Measurements from ENCODE around the gene NF2.
"Not testable (repeated sequence)": the region's sequence is repeated elsewhere in the genome, so short reads cannot be mapped to it uniquely, and the experiment has no call there.

The NF2 gene

DNA sequence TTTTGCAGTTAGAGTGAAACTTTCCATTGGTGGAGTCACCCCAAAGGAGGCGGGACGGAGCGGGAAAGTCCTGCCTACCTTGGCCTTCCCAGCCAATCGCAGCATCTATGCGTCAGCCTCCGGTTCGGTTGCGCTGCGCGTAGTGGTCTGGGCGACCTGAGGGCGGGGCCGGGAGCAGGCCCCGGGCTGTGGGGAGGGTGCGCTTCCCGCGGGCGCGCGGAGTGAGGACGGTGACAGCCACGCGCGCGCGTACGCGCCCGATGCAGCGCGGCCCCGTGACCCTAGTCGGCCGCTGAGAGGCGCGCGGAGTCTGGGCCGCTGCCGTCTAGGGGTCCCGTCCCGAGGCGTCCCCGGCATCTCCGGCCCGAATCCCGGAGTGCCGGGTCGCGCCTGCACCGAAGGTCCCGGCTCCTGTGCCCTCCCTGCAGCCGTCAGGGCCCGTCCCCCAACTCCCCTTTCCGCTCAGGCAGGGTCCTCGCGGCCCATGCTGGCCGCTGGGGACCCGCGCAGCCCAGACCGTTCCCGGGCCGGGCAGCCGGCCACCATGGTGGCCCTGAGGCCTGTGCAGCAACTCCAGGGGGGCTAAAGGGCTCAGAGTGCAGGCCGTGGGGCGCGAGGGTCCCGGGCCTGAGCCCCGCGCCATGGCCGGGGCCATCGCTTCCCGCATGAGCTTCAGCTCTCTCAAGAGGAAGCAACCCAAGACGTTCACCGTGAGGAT, at the start of gene NF2:
Gene NF2, plus strand, starts transcription at position 276 of the 718 bp plus-strand sequence. Its CDS starts 366 bp downstream, at position 642.
- no peaks in the 10 kb centered on the region for H3K9me3 ChIP-seq (ENCODE audit: control insufficient read depth, insufficient read depth, low read length)
- H3K36me3 ChIP-seq (ENCODE audit: insufficient read depth, low read length) = no peaks in the 10 kb centered on the region
- peak within 1 kb of the TSS; percentile 99 for H3K9ac ChIP-seq (ENCODE audit: low read depth, low read length)
- H3K4me1 ChIP-seq (ENCODE audit: insufficient read depth, low read length) = peaks cover 20% of the 10 kb centered on the region

- H3K9me3 ChIP-seq (ENCODE audit: control insufficient read depth, insufficient read depth, low read length) = no peaks in the 10 kb centered on the region
- peaks cover 9% of the 10 kb centered on the region for H3K36me3 ChIP-seq (ENCODE audit: insufficient read depth, low read length)
- H3K4me1 ChIP-seq (ENCODE audit: insufficient read depth, low read length) = no peaks in the 10 kb centered on the region
- H3K9ac ChIP-seq (ENCODE audit: low read depth, low read length) = no peak overlapping the region
Measured at GRCh38 chr22:29555065-29555644, 48.3 kb upstream of the NF2 start.

DNA sequence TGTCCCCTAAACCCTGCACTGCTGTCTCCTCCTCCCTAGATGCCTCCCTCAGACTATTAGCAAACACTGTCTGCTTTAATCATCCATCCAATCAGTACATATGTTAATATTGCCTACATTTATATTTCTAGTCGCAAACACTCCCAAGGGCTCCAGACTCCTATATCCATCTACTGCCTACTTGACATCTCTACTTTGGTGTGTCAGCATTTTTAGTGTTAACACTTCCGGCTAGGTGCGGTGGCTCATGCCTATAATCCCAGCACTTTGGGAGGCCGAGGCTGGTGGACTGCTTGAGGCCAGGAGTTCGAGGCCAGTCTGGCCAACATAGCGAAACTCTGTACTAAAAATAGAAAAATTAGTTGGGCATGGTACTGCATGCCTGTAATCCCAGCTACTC, 44.4 kb upstream of the NF2 start:
- Histone ChIP-seq H3K4me1 (ENCODE audit: insufficient read depth, low read length) (no peaks in the 10 kb centered on the region), H3K9ac (ENCODE audit: low read depth, low read length) (no peak overlapping the region), H3K9me3 (ENCODE audit: control insufficient read depth, insufficient read depth, low read length) (no peaks in the 10 kb centered on the region), H3K36me3 (ENCODE audit: insufficient read depth, low read length) (peaks cover 21% of the 10 kb centered on the region)

DNA sequence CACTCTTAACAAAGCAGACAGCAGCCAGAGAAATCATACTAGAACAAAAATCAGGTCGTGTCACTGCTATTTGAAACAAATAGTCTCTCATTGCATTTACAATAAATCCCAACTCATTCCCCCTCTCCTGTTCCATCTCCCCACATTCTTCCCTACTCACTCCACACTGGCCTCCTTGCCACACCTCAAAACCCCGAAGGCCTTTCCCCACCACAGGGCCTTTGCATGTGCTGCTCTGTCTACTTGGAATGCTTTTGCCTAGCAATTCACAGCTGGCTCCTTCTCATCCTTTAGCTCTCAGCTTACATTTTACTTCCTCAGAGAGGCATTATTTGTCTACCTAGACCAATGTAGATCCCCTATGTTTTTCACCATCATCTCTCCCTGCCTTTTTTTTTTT, 43.6 kb upstream of the NF2 start:
- no peaks in the 10 kb centered on the region for H3K9me3 ChIP-seq (ENCODE audit: control insufficient read depth, insufficient read depth, low read length)
- no peak overlapping the region for H3K9ac ChIP-seq (ENCODE audit: low read depth, low read length)
- H3K36me3 ChIP-seq (ENCODE audit: insufficient read depth, low read length) = peaks cover 25% of the 10 kb centered on the region
- H3K4me1 ChIP-seq (ENCODE audit: insufficient read depth, low read length) = no peaks in the 10 kb centered on the region

DNA sequence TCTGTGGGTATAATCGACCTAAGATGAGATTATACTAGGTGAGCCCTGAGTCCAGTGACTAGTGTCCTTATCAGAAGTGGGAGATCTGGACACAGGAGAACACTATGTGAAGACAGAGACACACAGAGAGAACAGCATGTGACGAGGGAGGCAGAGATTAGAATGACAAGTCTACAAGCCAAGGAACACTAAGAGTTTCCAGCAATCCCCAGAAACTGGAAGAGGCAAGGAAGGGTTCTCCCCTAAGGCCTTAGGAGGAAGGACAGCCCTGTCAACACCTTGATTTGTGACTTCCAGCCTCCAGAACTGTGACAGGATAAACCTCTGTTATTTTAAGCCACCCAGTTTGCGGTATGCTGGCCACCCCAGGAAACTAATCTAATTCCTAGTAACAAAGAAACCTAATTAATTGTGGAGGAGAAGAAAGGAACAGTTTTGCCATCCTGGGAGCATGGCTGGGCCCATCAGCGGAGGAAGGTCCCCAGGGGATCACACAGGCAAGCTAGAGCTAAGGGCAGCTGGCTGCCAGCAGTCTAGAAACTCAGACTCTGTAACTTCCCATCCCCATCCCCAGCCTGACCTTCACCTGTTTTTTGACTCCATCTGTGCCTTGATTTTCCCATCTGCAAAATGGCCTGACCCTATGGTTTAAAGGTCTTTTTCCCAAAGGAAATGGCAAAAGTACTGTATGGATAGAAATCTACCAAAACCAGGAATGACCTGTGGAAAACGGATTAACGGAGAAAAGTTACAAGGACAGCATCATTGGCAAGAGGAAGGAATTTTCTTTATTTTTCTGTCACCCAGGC, 39.6 kb upstream of the NF2 start:
- H3K36me3 ChIP-seq (ENCODE audit: insufficient read depth, low read length) = peaks cover 34% of the 10 kb centered on the region
- no peaks in the 10 kb centered on the region for H3K9me3 ChIP-seq (ENCODE audit: control insufficient read depth, insufficient read depth, low read length)
- no peak overlapping the region for H3K9ac ChIP-seq (ENCODE audit: low read depth, low read length)
- no peaks in the 10 kb centered on the region for H3K4me1 ChIP-seq (ENCODE audit: insufficient read depth, low read length)

DNA sequence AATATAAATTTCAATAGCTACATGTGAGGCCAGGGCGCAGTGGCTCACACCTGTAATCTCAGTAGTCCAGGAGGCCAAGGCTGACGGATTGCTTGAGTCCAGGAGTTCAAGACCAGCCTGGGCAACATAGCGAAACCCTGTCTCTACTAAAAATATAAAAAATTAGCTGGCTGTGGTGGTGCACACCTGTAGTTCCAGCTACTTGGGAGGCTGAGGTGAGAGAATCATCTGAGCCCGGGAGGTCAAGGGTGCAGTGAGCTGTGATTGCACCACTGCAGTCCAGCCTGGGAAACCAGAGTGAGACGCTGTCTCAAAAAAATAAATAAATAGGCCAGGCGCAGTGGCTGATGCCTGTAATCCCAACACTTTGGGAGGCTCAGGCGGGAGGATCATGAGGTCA, 36.9 kb upstream of the NF2 start:
- not testable (repeated sequence) for H3K4me1 ChIP-seq (ENCODE audit: insufficient read depth, low read length); H3K9ac ChIP-seq (ENCODE audit: low read depth, low read length); H3K9me3 ChIP-seq (ENCODE audit: control insufficient read depth, insufficient read depth, low read length)
- H3K36me3 ChIP-seq (ENCODE audit: insufficient read depth, low read length) = peaks cover 24% of the 10 kb centered on the region

DNA sequence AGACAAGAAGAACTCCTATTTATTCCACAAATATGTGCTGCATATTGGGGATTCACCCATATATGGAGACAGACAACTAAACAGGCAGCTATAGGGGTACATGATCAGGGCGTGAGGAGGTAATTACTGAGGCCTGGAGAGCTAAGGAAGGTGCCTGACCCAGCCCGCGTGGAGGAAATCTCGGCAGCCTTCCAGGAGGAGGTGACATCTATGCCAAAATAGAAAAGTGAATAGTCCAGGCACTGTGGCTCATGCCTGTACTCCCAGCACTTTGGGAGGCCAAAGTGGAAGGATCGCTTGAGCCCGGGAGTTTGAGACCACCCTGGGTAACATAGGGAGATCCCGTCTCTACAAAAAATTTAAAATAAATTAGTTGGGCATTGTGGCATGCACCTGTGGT, 36.1 kb upstream of the NF2 start:
- Histone ChIP-seq H3K9ac (ENCODE audit: low read depth, low read length) (no peak overlapping the region), H3K36me3 (ENCODE audit: insufficient read depth, low read length) (peaks cover 18% of the 10 kb centered on the region; the same call in 1 of the 2 replicates), H3K9me3 (ENCODE audit: control insufficient read depth, insufficient read depth, low read length) (no peaks in the 10 kb centered on the region), H3K4me1 (ENCODE audit: insufficient read depth, low read length) (no peaks in the 10 kb centered on the region)

GRCh38 chr22:29569011-29569678, 34.3 kb upstream of the NF2 start:
- H3K4me1 ChIP-seq (ENCODE audit: insufficient read depth, low read length) = no peaks in the 10 kb centered on the region
- H3K9me3 ChIP-seq (ENCODE audit: control insufficient read depth, insufficient read depth, low read length) = no peaks in the 10 kb centered on the region
- peaks cover 18% of the 10 kb centered on the region; the same call in 1 of the 2 replicates for H3K36me3 ChIP-seq (ENCODE audit: insufficient read depth, low read length)
- H3K9ac ChIP-seq (ENCODE audit: low read depth, low read length) = no peak overlapping the region

DNA sequence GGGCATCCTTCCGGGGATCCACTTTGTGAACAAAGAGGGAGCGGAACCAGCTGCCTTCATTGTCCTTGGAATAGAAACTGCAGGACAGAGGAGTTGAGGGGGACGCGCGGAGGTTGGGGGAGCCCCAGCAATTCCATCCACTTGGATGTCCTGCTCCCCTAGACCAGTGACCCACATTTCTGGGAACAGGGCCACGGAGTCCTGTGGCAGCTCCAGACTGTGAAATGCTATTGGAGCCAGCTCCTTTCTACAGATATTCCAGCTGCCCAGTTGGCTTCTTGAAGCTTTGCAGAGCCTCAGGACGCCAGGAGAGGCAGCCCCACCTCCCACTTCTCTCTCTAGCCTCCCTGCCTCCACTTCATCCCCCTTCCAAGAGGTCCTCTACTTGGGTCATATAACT, 33.0 kb upstream of the NF2 start:
- Histone ChIP-seq H3K9ac (ENCODE audit: low read depth, low read length) (no peak overlapping the region), H3K36me3 (ENCODE audit: insufficient read depth, low read length) (peaks cover 11% of the 10 kb centered on the region; the same call in 1 of the 2 replicates), H3K4me1 (ENCODE audit: insufficient read depth, low read length) (no peaks in the 10 kb centered on the region), H3K9me3 (ENCODE audit: control insufficient read depth, insufficient read depth, low read length) (no peaks in the 10 kb centered on the region)

DNA sequence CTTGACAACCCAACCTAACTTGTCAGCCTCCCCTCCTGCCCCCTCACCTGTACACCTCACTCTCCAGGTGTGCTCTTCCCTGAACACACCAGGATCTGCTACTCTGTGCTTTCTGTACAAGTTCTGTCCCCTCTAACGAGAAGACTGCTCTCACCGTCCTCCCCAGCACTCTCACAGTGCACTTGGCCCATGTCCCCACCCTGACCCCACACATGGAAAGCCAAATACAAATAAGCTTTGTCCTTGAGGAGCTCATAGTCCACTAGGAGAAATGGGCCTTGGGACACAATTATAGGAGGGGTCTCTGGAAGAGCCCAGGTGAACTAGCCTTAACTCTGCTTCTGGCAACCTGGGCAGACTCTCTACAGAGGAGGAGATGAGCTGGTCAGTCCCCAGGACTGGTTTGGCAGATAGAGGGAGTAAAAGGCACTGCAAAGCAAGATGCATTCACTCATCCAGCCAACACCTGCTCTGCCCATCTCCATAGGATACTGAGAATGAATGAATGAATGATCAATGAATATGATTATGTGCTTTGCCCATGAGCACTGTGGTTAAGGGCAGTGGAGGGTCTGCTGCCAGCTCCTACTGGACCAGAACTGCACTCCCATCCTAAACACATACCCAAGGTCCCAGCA, 32.4 kb upstream of the NF2 start:
- H3K36me3 ChIP-seq (ENCODE audit: insufficient read depth, low read length) = peaks cover 9% of the 10 kb centered on the region; the same call in 1 of the 2 replicates
- no peak overlapping the region for H3K9ac ChIP-seq (ENCODE audit: low read depth, low read length)
- no peaks in the 10 kb centered on the region for H3K9me3 ChIP-seq (ENCODE audit: control insufficient read depth, insufficient read depth, low read length)
- H3K4me1 ChIP-seq (ENCODE audit: insufficient read depth, low read length) = no peaks in the 10 kb centered on the region

GRCh38 chr22:29574762-29575450, 28.5 kb upstream of the NF2 start:
- Histone ChIP-seq H3K9me3 (ENCODE audit: control insufficient read depth, insufficient read depth, low read length) (no peaks in the 10 kb centered on the region), H3K9ac (ENCODE audit: low read depth, low read length) (no peak overlapping the region), H3K36me3 (ENCODE audit: insufficient read depth, low read length) (peaks cover 6% of the 10 kb centered on the region; the same call in 1 of the 2 replicates), H3K4me1 (ENCODE audit: insufficient read depth, low read length) (peaks cover 3% of the 10 kb centered on the region; the same call in 1 of the 2 replicates)

DNA sequence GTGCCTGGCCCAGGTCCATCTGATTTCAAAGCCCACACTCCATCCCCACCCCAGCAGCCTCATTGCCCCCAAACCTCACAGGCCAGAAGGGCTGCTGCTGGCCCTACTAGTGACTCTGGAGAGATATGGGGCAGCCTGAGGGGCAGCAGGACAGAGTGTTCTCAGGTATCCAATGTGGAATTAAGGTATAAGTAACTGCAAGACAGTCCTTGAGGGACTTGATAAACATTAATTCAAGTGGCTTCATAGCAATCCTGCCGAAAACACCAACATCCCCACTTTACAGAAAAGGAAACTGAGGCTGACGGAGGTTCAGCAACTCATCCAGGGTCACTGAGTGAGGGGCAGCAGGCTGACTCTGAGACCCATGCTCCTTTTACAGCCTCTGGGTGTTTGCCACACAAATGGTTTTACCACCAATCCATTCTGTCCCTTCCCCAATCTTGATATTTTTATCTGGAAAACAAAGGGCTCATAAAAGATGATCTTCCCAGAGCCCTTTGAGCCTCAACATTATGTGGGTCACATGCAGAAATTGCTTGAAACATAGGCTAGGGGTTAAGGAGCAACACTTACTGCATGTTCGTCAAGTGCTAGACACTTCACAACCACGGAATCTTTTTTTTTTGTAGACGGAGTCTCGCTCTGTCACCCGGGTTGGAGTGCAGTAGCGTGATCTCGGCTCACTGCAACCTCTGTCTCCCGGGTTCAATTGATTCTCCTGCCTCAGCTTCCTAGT, 24.8 kb upstream of the NF2 start:
- H3K36me3 ChIP-seq (ENCODE audit: insufficient read depth, low read length) = peaks cover 6% of the 10 kb centered on the region; the same call in 1 of the 2 replicates
- H3K4me1 ChIP-seq (ENCODE audit: insufficient read depth, low read length) = peaks cover 4% of the 10 kb centered on the region; the same call in 1 of the 2 replicates
- H3K9ac ChIP-seq (ENCODE audit: low read depth, low read length) = no peak overlapping the region
- H3K9me3 ChIP-seq (ENCODE audit: control insufficient read depth, insufficient read depth, low read length) = no peaks in the 10 kb centered on the region

Data from ES-I3 (cell line).